Measurements from ENCODE around the gene GHRHR. TPM values are rescaled to one million over a fixed set of nuclear protein-coding genes. Genes with fewer than 3 reads are reported as not detected.
A peak's percentile ranks its signal among the peaks of the same experiment; 100 is the strongest.

GHRHR gene
- total RNA-seq, 1 experiment from 2014 or later: not detected

DNA sequence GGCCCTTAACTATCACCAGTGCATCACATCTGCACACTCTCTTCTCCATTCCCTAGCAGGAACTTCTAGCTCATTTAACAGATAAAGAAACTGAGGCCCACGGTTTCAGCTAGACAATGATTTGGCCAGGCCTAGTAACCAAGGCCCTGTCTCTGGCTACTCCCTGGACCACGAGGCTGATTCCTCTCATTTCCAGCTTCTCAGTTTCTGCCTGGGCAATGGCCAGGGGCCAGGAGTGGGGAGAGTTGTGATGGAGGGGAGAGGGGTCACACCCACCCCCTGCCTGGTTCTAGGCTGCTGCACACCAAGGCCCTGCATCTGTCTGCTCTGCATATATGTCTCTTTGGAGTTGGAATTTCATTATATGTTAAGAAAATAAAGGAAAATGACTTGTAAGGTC is 38.6 kb upstream of the GHRHR start:
- H3K9me3 ChIP-seq: no peaks in the 10 kb centered on the region
- H3K27me3 ChIP-seq: no peaks in the 10 kb centered on the region
- no peak for DNase-seq
- H3K4me3 ChIP-seq: no peak overlapping the region
- no peaks in the 10 kb centered on the region for H3K36me3 ChIP-seq

- no peak for DNase-seq
- no peak overlapping the region for H3K4me3 ChIP-seq
- H3K9me3 ChIP-seq: no peaks in the 10 kb centered on the region
- H3K36me3 ChIP-seq: no peaks in the 10 kb centered on the region
- H3K27me3 ChIP-seq: no peaks in the 10 kb centered on the region
Observed at GRCh38 chr7:30925913-30926312, 37.8 kb upstream of the GHRHR start.

GRCh38 chr7:30926313-30926712 is 37.4 kb upstream of the GHRHR start:
- Histone ChIP-seq H3K36me3 (no peaks in the 10 kb centered on the region), H3K4me3 (no peak overlapping the region), H3K9me3 (no peaks in the 10 kb centered on the region), H3K27me3 (no peaks in the 10 kb centered on the region)
- DNase-seq: no peak

DNA sequence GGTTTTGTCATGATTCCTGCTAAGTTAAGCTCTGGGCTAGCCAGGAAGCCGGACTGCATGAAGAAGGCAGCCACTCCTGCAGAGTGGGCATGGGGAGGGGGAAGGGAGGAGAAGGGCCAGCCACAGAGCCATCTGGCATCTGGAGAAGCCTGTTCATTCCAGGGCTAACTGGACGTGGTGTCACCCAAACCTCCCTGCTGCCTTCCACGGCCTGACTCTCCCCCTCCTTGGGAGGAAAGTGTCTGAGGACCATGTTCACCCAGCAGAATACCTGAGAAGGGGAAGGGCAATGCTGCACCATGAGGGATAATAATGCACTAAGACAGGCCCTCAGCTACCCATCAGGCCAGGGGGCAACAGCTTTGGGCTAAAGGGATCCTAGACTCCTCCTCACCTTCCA is 36.7 kb upstream of the GHRHR start:
- no peaks in the 10 kb centered on the region for H3K36me3 ChIP-seq
- no peaks in the 10 kb centered on the region for H3K9me3 ChIP-seq
- H3K4me3 ChIP-seq: no peak overlapping the region
- DNase-seq: no peak
- no peaks in the 10 kb centered on the region for H3K27me3 ChIP-seq

DNA sequence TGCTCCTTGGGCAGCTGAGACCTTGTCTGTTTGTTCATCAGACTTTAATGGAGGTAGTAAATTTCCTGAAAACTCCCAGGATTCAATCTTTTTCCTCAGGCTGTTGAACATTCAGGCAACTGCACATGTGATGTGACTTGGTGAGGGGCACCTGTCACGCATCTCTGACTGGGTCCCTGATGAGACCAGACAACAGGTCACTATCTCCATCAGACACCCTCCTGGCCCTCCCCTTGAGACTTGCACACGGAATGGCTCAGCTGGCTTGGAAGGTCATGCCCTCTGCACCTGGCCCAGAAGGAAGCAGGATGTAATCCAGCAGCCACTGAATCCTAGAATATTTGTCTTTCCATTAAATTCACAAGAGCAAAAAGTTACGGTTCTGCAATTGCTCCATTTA is 36.2 kb upstream of the GHRHR start:
- no peak for DNase-seq
- Histone ChIP-seq H3K9me3 (no peaks in the 10 kb centered on the region), H3K36me3 (no peaks in the 10 kb centered on the region)

GRCh38 chr7:30928254-30928872 is 35.4 kb upstream of the GHRHR start:
- Histone ChIP-seq H3K4me3 (no peak overlapping the region), H3K27me3 (no peaks in the 10 kb centered on the region), H3K9me3 (no peaks in the 10 kb centered on the region), H3K36me3 (no peaks in the 10 kb centered on the region)
- no peak for DNase-seq

More for the DNA sequence above, 36.2 kb upstream of the GHRHR start:
- Histone ChIP-seq H3K4me3 (no peak overlapping the region), H3K27me3 (no peaks in the 10 kb centered on the region)

GRCh38 chr7:30929686-30930085 is 34.1 kb upstream of the GHRHR start:
- Histone ChIP-seq H3K9me3 (no peaks in the 10 kb centered on the region), H3K4me3 (no peak overlapping the region), H3K27me3 (no peaks in the 10 kb centered on the region), H3K36me3 (no peaks in the 10 kb centered on the region)
- no peak for DNase-seq

DNA sequence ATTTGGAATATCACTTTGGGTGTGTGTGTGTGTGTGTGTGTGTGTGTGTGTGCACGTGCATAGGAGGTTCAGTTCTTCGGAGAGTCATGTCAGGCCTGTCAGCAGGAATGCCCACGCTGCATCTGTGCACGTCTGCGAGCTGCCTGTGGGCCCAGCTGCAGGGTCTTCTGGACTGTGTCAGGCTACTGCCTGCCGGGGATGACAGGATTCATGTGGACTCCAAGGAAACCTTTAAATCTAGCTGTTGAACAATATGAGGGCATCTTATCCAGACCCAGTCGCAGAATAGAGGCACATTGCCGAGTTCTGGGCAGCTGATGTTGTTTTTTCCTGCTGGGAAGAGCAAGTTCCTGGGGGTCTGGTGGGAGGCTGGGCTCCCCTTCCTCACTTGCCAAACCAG is 33.1 kb upstream of the GHRHR start:
- Histone ChIP-seq H3K9me3 (no peaks in the 10 kb centered on the region), H3K4me3 (no peak overlapping the region), H3K27me3 (no peaks in the 10 kb centered on the region), H3K36me3 (no peaks in the 10 kb centered on the region)
- DNase-seq: no peak

- no peaks in the 10 kb centered on the region for H3K9me3 ChIP-seq
- DNase-seq: peak; percentile 71
- no peak overlapping the region for H3K4me3 ChIP-seq
- no peaks in the 10 kb centered on the region for H3K27me3 ChIP-seq
- no peaks in the 10 kb centered on the region for H3K36me3 ChIP-seq
Observed at GRCh38 chr7:30931161-30931928, 32.4 kb upstream of the GHRHR start.

DNA sequence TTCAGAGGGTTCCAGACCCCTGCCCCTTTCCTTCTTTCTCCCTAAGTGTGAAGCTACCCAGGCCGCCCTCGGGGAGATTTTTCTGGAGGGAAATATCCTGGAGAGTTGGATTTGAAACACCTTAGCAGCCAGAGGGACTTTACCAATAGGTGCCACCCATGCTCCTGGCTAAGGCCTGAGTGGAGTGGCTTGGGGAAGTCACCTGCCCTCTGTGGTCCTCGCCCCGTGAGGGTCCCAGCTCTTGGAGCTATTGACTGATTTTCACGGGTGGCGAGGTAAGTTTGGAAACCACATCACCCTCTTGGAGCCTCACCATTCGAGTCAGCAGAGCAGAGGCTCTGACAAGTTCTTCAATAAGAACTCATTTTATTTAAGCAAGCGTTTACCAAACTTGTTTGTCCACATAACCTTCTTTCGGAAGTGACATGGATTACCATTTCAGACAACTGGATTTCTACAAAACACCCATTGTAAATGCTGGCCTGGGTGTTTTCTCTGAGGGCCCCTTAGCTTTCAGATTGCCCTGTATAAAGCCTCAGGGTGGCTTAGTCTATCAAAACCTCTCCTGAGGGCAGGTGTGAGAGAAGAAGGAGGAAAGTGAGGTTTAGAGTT is 31.7 kb upstream of the GHRHR start:
- no peaks in the 10 kb centered on the region for H3K36me3 ChIP-seq
- H3K27me3 ChIP-seq: no peaks in the 10 kb centered on the region
- H3K9me3 ChIP-seq: no peaks in the 10 kb centered on the region
- H3K4me3 ChIP-seq: no peak overlapping the region
- no peak for DNase-seq

- Histone ChIP-seq H3K27me3 (no peaks in the 10 kb centered on the region), H3K4me3 (no peak overlapping the region), H3K36me3 (no peaks in the 10 kb centered on the region), H3K9me3 (no peaks in the 10 kb centered on the region)
- no peak for DNase-seq
Observed at GRCh38 chr7:30932562-30932961, 31.2 kb upstream of the GHRHR start.

DNA sequence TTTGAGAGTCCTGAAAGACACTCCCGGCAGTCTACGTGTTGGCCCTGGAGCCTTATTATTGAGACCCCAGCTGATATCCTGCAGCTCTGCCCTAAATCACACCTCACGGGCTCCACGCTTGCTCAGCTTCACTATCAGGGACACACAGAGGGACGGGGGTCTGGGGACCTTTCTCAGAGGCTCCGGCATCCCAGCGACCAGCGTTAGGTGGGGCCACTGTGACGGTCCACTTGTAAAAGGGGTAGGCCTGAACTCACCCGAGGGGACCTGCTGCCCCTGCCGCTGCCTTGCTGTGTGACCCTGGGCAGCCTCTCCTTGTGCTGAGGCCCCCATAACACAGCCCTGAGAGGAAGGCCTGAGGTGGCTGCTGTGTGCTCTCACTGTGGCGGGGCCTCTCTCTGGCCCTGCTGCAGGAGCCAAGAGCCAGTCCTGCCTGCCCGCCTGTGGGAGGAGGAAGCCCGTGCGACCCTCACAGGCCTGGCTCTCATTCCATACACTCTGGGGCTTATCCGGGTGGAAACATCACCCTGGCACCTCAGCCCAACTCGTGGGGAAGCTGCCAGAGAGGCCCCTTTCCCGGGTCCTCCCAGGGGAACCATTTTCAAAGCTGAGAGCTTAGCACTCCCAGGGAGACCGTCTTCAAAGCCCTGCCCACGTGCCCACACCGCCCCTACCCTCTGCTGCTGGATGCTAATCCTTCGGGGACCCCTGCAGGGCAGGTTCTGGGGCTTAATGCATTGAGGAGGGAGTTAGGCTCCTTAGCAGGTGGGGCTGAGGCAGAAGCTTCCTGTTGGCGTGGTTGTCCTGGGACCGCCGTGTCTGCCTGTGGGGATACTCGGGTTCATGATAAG is 30.4 kb upstream of the GHRHR start:
- Histone ChIP-seq H3K27me3 (0 out of 2 replicates have a peak, but pooled peaks cover 2% of the 10 kb centered on the region), H3K36me3 (no peaks in the 10 kb centered on the region), H3K9me3 (no peaks in the 10 kb centered on the region), H3K4me3 (no peak overlapping the region)
- DNase-seq: no peak

DNA sequence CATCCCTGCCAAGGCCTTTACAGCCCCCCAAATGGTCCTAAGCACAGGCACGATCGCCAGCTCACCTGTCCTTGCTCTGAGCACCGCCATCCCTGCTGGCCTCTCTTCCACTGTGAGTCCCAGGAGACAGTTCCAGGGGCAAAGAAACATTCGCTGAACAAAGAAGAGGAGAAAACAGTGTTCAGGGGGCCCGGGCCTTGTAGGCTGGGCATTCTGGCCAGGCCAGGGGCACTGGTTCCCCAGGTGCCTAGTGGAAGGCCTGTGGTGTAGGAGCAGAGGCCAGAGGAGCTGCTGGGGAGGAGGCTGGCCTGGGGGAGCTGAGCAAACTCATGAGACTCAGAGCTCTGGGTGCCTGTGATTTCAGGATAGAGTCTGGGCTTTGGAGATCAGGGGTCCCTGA is 29.5 kb upstream of the GHRHR start:
- H3K36me3 ChIP-seq: no peaks in the 10 kb centered on the region
- no peaks in the 10 kb centered on the region for H3K9me3 ChIP-seq
- no peak for DNase-seq
- H3K27me3 ChIP-seq: peaks cover 5% of the 10 kb centered on the region; the same call in 1 of the 2 replicates
- no peak overlapping the region for H3K4me3 ChIP-seq

- Histone ChIP-seq H3K9me3 (no peaks in the 10 kb centered on the region), H3K4me3 (no peak overlapping the region), H3K36me3 (no peaks in the 10 kb centered on the region), H3K27me3 (peaks cover 12% of the 10 kb centered on the region)
- no peak for DNase-seq
Observed at GRCh38 chr7:30934732-30935568, 28.8 kb upstream of the GHRHR start.

- no peak for DNase-seq
- Histone ChIP-seq H3K27me3 (peaks cover 18% of the 10 kb centered on the region), H3K9me3 (no peaks in the 10 kb centered on the region), H3K36me3 (no peaks in the 10 kb centered on the region), H3K4me3 (no peak overlapping the region)
Observed at GRCh38 chr7:30935569-30935877, 28.2 kb upstream of the GHRHR start.

DNA sequence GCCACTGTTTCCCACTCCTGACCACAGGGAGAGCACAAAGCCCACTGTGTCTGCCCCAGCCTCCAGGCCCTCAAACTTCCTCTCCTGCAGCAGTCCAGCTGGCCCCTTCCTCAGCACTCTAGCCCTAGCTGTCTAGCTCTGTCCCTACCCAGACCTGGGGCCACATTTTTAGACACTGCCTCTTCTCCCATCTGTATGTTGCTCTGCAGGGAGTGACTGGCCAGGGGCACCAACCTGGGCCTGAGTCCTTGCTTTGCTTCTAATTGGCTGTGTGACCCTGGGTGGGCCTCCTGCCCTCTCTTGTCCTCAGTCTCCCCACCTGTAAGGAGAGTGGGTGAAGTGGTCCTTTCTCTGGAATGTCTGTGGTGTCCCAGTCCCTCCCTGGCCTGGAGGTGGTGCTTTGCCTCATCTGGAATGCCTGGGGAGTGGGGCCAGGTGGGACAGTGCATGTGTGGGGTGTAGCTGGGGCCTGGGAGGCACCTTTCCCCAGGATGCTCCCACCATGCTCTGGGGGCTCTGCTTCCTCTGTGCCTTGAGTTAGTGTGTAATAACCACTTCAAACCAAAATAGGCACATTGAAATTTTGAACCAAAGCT is 27.0 kb upstream of the GHRHR start:
- no peak for DNase-seq
- peaks cover 21% of the 10 kb centered on the region for H3K27me3 ChIP-seq

More for the DNA sequence above, 27.0 kb upstream of the GHRHR start:
- Histone ChIP-seq H3K36me3 (no peaks in the 10 kb centered on the region), H3K9me3 (no peaks in the 10 kb centered on the region), H3K4me3 (no peak overlapping the region)

All from MG63 (cell line).